ENCODE data around the gene TENM3. TPM values are rescaled to one million over a fixed set of nuclear protein-coding genes. Genes with fewer than 3 reads are reported as not detected.

The TENM3 gene
- total and polyA plus RNA-seq, 12 donors = 2.6 to 54.4 (median 42.8) TPM

GRCh38 chr4:182649698-182650477 lies 406.7 kb downstream of the TENM3 start:
- H3K4me1 ChIP-seq (replicated peaks in 1 of 2) = no peaks in the 10 kb centered on the region
- no peaks in the 10 kb centered on the region for H3K27me3 ChIP-seq
- no peak for DNase-seq
- H3K36me3 ChIP-seq (replicated peaks in 1 of 2) = no peaks in the 10 kb centered on the region
- TF ChIP-seq, protein P1, sequence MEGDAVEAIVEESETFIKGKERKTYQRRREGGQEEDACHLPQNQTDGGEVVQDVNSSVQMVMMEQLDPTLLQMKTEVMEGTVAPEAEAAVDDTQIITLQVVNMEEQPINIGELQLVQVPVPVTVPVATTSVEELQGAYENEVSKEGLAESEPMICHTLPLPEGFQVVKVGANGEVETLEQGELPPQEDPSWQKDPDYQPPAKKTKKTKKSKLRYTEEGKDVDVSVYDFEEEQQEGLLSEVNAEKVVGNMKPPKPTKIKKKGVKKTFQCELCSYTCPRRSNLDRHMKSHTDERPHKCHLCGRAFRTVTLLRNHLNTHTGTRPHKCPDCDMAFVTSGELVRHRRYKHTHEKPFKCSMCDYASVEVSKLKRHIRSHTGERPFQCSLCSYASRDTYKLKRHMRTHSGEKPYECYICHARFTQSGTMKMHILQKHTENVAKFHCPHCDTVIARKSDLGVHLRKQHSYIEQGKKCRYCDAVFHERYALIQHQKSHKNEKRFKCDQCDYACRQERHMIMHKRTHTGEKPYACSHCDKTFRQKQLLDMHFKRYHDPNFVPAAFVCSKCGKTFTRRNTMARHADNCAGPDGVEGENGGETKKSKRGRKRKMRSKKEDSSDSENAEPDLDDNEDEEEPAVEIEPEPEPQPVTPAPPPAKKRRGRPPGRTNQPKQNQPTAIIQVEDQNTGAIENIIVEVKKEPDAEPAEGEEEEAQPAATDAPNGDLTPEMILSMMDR (IDR thresholded peaks at IDR 0.05) = no peak
- no peak for TF ChIP-seq POLR2A (IDR thresholded peaks at IDR 0.05)
- no peaks in the 10 kb centered on the region for H3K9me3 ChIP-seq (replicated peaks in 1 of 3)
- H3K4me3 ChIP-seq = no peak overlapping the region
- intact Hi-C loops (cut with DNase I) = no loop called here
- H3K27ac ChIP-seq = no peak overlapping the region
- 81 to 92% (median 88%) methylated on average over 5 to 8 of the region's 8 CpGs for WGBS, 4 donors

- H3K4me1 ChIP-seq (replicated peaks in 1 of 2) = no peaks in the 10 kb centered on the region
- H3K36me3 ChIP-seq (replicated peaks in 1 of 2) = no peaks in the 10 kb centered on the region
- intact Hi-C loops (cut with DNase I) = no loop called here
- H3K4me3 ChIP-seq = no peak overlapping the region
- DNase-seq = no peak
- H3K27me3 ChIP-seq = no peaks in the 10 kb centered on the region
- no peak overlapping the region for H3K27ac ChIP-seq
- 84 to 95% (median 88%) methylated on average over 3 of the region's 3 CpGs for WGBS, 4 donors
- H3K9me3 ChIP-seq (replicated peaks in 1 of 3) = no peaks in the 10 kb centered on the region
- TF ChIP-seq, protein P1 (IDR thresholded peaks at IDR 0.05) = no peak
- TF ChIP-seq POLR2A (IDR thresholded peaks at IDR 0.05) = no peak
Observed at GRCh38 chr4:182653596-182653995, 410.4 kb downstream of the TENM3 start.

DNA sequence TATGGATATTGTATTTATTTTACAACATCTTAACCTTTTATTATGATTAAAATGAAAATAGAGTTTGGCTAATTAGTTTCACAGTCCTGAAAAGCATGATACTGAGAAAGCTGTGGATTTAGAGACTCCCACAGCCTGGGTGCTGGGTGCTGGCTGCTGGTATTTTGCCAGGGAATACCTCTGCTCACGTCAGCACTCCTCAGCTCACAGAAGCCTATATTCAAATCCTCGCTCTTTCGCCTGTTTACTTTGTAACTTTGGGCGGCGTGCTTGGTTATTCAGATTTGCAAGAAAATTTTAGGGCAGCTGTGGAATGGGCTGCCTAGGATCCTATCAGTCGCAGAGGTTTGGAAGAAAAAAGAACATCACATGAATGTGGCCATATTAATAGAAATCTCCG lies 412.1 kb downstream of the TENM3 start:
- no peak for DNase-seq
- Histone ChIP-seq H3K27me3 (no peaks in the 10 kb centered on the region), H3K9me3 (replicated peaks in 1 of 3) (no peaks in the 10 kb centered on the region), H3K4me1 (replicated peaks in 1 of 2) (no peaks in the 10 kb centered on the region), H3K36me3 (replicated peaks in 1 of 2) (no peaks in the 10 kb centered on the region), H3K27ac (no peak overlapping the region), H3K4me3 (no peak overlapping the region)
- TF ChIP-seq POLR2A (IDR thresholded peaks at IDR 0.05) = no peak
- TF ChIP-seq, protein P1 (IDR thresholded peaks at IDR 0.05) = no peak
- intact Hi-C loops (cut with DNase I) = no loop called here
- WGBS, 4 donors = 94 to 96% (median 94%) methylated on average over 7 of the region's 7 CpGs

DNA sequence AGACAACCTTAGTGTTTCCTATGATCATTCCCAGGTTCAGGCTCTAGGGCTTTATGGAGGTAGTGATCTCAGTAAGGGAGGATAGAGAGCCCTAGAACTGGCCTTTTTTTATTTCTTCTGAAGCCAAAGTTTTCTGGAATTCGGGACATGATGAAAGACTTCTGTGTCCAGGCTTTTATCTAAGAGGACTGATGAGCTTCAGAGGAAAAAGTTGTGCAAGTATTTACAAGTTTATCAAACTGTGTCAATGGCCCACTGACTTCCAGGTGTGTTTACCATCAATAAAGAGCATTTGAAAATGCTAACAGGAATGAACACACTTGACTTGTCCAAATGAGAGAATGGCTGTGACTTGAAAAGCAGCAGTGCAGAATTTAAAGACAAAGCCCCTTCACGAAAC lies 419.3 kb downstream of the TENM3 start:
- TF ChIP-seq, protein P1 (IDR thresholded peaks at IDR 0.05) = no peak
- TF ChIP-seq POLR2A (IDR thresholded peaks at IDR 0.05) = no peak
- Histone ChIP-seq H3K36me3 (replicated peaks in 1 of 2) (no peaks in the 10 kb centered on the region), H3K4me1 (replicated peaks in 1 of 2) (no peaks in the 10 kb centered on the region), H3K27me3 (no peaks in the 10 kb centered on the region), H3K27ac (no peak overlapping the region), H3K9me3 (replicated peaks in 1 of 3) (no peaks in the 10 kb centered on the region), H3K4me3 (no peak overlapping the region)
- intact Hi-C loops (cut with DNase I) = no loop called here
- WGBS, 4 donors = 66 to 84% (median 71%) methylated on average over 2 of the region's 2 CpGs
- DNase-seq = no peak

Data from adrenal gland (tissue), 12 donors.